OCI-LY3 (cell line): Measurements from ENCODE around the gene SEZ6L.

Source experiments
- H2AFZ ChIP-seq: fragments of 200-600, 300-600 bp; shearing (Covaris generic); 2 replicates; pipeline ENCODE4 v1.6.0; 2014; ENCODE audit warnings: antibody characterized with exemption, low read depth, low read length
- H3K27ac ChIP-seq: fragments of 200-600, 300-600 bp; sonication (generic); 2 replicates; pipeline ENCODE4 v1.5.1; 2014; ENCODE audit warnings: mild to moderate bottlenecking, low read length, moderate library complexity, mixed read lengths
- H3K27me3 ChIP-seq: fragments of 200-600, 300-600 bp; sonication (generic); 2 replicates; pipeline ENCODE4 v1.6.1; 2014; ENCODE audit warnings: low read depth, low read length, mixed read lengths
- H3K36me3 ChIP-seq: fragments of 200-600, 300-600 bp; sonication (generic); replicated peaks from 2 replicates; pipeline ENCODE3; 2014; ENCODE audit warnings: low read depth, low read length, mixed read lengths
- H3K4me1 ChIP-seq: fragments of 300-600, 200-600 bp; sonication (generic); 2 replicates; pipeline ENCODE4 v1.6.1; 2014; ENCODE audit warnings: low read length, mixed read lengths
- H3K4me2 ChIP-seq: fragments of 200-600, 300-600 bp; sonication (generic); 2 replicates; pipeline ENCODE4 v1.6.1; 2014; ENCODE audit warnings: low read length, mixed read lengths
- H3K4me3 ChIP-seq: fragments of 300-600, 200-600 bp; sonication (generic); 2 replicates; pipeline ENCODE4 v1.5.1; 2014; ENCODE audit warnings: antibody characterized with exemption, mild to moderate bottlenecking, low read length, moderate library complexity
- H3K79me2 ChIP-seq: fragments of 300-600, 200-600 bp; shearing (Covaris generic); 2 replicates; pipeline ENCODE4 v1.6.1; 2014; ENCODE audit warnings: mild to moderate bottlenecking, low read length, mixed read lengths
- H3K9ac ChIP-seq: fragments of 300-600, 200-600 bp; shearing (Covaris generic); 2 replicates; pipeline ENCODE4 v1.6.0; 2014; ENCODE audit warnings: mild to moderate bottlenecking, low read length, moderate library complexity
- H3K9me3 ChIP-seq: fragments of 200-600, 300-600 bp; shearing (Covaris generic); 2 replicates; pipeline ENCODE4 v1.6.1; 2014; ENCODE audit warnings: low read length, mixed read lengths; ENCODE audit not compliant: insufficient read depth
- H4K20me1 ChIP-seq: fragments of 200-600, 300-600 bp; sonication (generic); 2 replicates; pipeline ENCODE4 v1.6.1; 2016; ENCODE audit warnings: low read length, mixed read lengths; ENCODE audit not compliant: insufficient read depth
- EZH2phosphoT487 ChIP-seq: fragments of 200-600 bp; shearing (Covaris generic); IDR thresholded peaks from 2 replicates; pipeline ENCODE4 v1.6.1; 2018; ENCODE audit warnings: antibody characterized with exemption, mixed run types, low read depth
- TF ChIP-seq, protein P1 (sequence below): fragments of 200-600, 300-600 bp; sonication (generic); IDR thresholded peaks from 2 replicates; pipeline ENCODE4 v1.5.1; 2014; ENCODE audit warnings: antibody characterized with exemption, low read length, low read depth

The SEZ6L gene

DNA sequence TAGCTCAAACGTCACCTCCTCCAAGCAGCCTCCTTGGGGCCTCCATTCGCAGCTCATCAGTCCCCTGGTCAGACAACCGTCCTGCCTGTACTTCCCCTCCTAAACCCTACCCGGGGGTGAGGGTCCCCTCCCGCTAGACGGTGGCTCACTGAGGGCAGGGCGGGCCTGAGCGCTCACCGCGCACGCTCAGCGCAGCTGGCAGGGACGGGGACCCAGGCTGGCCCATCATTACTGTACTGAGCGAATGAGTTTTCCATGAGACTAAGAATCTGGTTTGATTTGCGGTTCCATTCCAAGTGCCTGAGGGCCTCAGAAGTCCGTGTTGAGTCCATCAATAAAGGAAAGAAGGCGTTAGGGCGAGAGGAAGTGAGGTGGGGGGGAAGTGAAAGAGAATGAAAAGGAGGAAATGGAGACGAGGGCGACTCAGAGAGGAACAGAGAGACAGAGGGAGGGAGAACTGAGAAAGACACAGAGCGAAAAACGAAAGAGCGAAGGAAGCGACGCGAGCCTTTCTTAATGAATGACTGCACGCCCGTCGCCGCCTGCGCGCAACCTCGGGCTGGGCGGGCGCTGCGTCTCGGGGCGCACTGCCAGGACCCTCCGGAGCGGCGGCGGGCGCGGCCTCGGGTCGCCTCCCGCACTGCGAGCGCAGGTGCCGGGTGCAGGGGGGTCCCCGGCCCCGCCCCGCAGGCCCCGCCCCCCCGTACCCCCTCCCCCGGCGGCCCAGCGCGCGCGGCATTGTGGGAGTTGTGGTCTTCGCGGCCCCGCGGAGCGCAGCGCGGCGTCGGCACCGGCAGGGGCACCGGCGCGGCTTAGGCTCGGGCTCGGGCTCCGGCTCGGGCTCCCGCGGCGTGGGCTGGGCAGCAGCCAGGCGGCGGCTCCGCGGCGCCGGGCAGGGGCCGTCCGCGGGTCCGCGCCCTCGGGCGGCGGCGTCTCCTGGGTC is 259.5 kb downstream of the SEZ6L start, which contains the start of gene ASPHD2:
TSS of gene ASPHD2 (plus strand) at position 746 of the 943 bp plus-strand sequence. CDS start 4,356 bp downstream, outside the sequence.
- Histone ChIP-seq H3K4me3 (peak within 1 kb of the TSS; percentile 87), H4K20me1 (peaks cover 18% of the 10 kb centered on the region), H3K4me2 (peak within 1 kb of the TSS; percentile 95), H3K27ac (peak within 1 kb of the TSS; percentile 98), H3K4me1 (peaks cover 54% of the 10 kb centered on the region), H3K27me3 (no peaks in the 10 kb centered on the region), H3K9me3 (peaks cover 3% of the 10 kb centered on the region; the same call in 1 of the 2 replicates), H3K79me2 (peaks cover 44% of the 10 kb centered on the region), H3K36me3 (peaks cover 25% of the 10 kb centered on the region), H3K9ac (peak within 1 kb of the TSS; percentile 94), H2AFZ (peak within 1 kb of the TSS; percentile 75)
- TF ChIP-seq, protein P1, sequence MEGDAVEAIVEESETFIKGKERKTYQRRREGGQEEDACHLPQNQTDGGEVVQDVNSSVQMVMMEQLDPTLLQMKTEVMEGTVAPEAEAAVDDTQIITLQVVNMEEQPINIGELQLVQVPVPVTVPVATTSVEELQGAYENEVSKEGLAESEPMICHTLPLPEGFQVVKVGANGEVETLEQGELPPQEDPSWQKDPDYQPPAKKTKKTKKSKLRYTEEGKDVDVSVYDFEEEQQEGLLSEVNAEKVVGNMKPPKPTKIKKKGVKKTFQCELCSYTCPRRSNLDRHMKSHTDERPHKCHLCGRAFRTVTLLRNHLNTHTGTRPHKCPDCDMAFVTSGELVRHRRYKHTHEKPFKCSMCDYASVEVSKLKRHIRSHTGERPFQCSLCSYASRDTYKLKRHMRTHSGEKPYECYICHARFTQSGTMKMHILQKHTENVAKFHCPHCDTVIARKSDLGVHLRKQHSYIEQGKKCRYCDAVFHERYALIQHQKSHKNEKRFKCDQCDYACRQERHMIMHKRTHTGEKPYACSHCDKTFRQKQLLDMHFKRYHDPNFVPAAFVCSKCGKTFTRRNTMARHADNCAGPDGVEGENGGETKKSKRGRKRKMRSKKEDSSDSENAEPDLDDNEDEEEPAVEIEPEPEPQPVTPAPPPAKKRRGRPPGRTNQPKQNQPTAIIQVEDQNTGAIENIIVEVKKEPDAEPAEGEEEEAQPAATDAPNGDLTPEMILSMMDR: no peak
- TF ChIP-seq EZH2phosphoT487: no peak

GRCh38 chr22:26429458-26430286 is 260.4 kb downstream of the SEZ6L start:
- Histone ChIP-seq H3K27ac (peak overlapping the region; percentile 98), H2AFZ (no peak overlapping the region), H3K4me2 (peak overlapping the region; percentile 95)

GRCh38 chr22:26430600-26430999 is 261.3 kb downstream of the SEZ6L start:
- TF ChIP-seq EZH2phosphoT487: no peak
- TF ChIP-seq, protein P1: no peak
- H3K9me3 ChIP-seq: no peaks in the 10 kb centered on the region
- peak overlapping the region; percentile 95 for H3K4me2 ChIP-seq
- peaks cover 36% of the 10 kb centered on the region for H4K20me1 ChIP-seq
- peak overlapping the region; percentile 98 for H3K27ac ChIP-seq
- H3K4me3 ChIP-seq: peak overlapping the region; percentile 87
- peak overlapping the region; percentile 83 for H3K9ac ChIP-seq
- no peak overlapping the region for H2AFZ ChIP-seq
- peaks cover 42% of the 10 kb centered on the region for H3K36me3 ChIP-seq
- H3K4me1 ChIP-seq: peaks cover 54% of the 10 kb centered on the region
- H3K27me3 ChIP-seq: no peaks in the 10 kb centered on the region
- peaks cover 62% of the 10 kb centered on the region for H3K79me2 ChIP-seq

More at GRCh38 chr22:26429458-26430286, 260.4 kb downstream of the SEZ6L start:
- H3K9ac ChIP-seq: peak overlapping the region; percentile 83
- peaks cover 53% of the 10 kb centered on the region for H3K79me2 ChIP-seq
- H3K4me3 ChIP-seq: peak overlapping the region; percentile 87
- H3K4me1 ChIP-seq: peaks cover 54% of the 10 kb centered on the region
- H3K27me3 ChIP-seq: no peaks in the 10 kb centered on the region
- TF ChIP-seq, protein P1: no peak
- no peak for TF ChIP-seq EZH2phosphoT487
- peaks cover 3% of the 10 kb centered on the region; the same call in 1 of the 2 replicates for H3K9me3 ChIP-seq
- peaks cover 33% of the 10 kb centered on the region for H3K36me3 ChIP-seq
- H4K20me1 ChIP-seq: peaks cover 27% of the 10 kb centered on the region
